Activated CD4-positive, alpha-beta T cell treated with anti-CD3 and anti-CD28 coated beads for 36 hours (primary cell): Measurements from ENCODE around the gene PXMP2. TPM values are rescaled to one million over a fixed set of nuclear protein-coding genes. Genes with fewer than 3 reads are reported as not detected.

Experiments
- ATAC-seq: fragments of 200-7000 bp; cut with Tn5 transposase; one replicate; pipeline ENCODE4 v1.10.0; 2021; ENCODE audit warnings: mild to moderate bottlenecking, moderate library complexity
- CTCF ChIA-PET: fragments of 350-600 bp; sonication (Branson Sonifier 250); formaldehyde crosslinking; loops from one replicate; lab custom pipeline; 2021; ENCODE audit warnings: antibody characterized with exemption; lab: Charles Lee
- POLR2A ChIA-PET: fragments of 350-600 bp; sonication (Branson Sonifier 250); formaldehyde crosslinking; loops from one replicate; lab custom pipeline; 2021; ENCODE audit warnings: antibody characterized with exemption, inconsistent platforms; lab: Charles Lee
- DNase-seq: peaks from one replicate; pipeline ENCODE4 v3.0.0-alpha.2; 2020
- H3K27ac Mint-ChIP-seq: one replicate; pipeline ENCODE4 v1.8.0; 2021; ENCODE audit warnings: mixed read lengths
- H3K27me3 Mint-ChIP-seq: one replicate; pipeline ENCODE4 v1.8.0; 2021; ENCODE audit warnings: mixed read lengths
- H3K36me3 Mint-ChIP-seq: one replicate; pipeline ENCODE4 v1.8.0; 2021; ENCODE audit warnings: low read depth, mixed read lengths
- H3K4me1 Mint-ChIP-seq: one replicate; pipeline ENCODE4 v1.8.0; 2021; ENCODE audit warnings: mixed read lengths
- H3K4me3 Mint-ChIP-seq: one replicate; pipeline ENCODE4 v1.8.0; 2021; ENCODE audit warnings: mild to moderate bottlenecking, moderate library complexity, mixed read lengths
- H3K9me3 Mint-ChIP-seq: one replicate; pipeline ENCODE4 v1.8.0; 2021; ENCODE audit warnings: low read depth, mixed read lengths
- intact Hi-C, 2 experiments: fragments of 100-400 bp; cut with DNase I in 1 of 2; cut with micrococcal nuclease in 1 of 2; formaldehyde crosslinking; loops; one replicate each; pipeline versions ENCODE4 v1.14.2 to v1.15.1; 2022 to 2024; cut with DNase I, micrococcal nuclease
- total RNA-seq, 2 experiments: library from RNA; stranded (reverse); gene quantifications; one replicate each; pipeline ENCODE4 v1.2.3, GENCODE V29; 2021

PXMP2 gene
- total RNA-seq, 2 experiments from 2014 or later = 12.2 to 14.3 TPM

DNA sequence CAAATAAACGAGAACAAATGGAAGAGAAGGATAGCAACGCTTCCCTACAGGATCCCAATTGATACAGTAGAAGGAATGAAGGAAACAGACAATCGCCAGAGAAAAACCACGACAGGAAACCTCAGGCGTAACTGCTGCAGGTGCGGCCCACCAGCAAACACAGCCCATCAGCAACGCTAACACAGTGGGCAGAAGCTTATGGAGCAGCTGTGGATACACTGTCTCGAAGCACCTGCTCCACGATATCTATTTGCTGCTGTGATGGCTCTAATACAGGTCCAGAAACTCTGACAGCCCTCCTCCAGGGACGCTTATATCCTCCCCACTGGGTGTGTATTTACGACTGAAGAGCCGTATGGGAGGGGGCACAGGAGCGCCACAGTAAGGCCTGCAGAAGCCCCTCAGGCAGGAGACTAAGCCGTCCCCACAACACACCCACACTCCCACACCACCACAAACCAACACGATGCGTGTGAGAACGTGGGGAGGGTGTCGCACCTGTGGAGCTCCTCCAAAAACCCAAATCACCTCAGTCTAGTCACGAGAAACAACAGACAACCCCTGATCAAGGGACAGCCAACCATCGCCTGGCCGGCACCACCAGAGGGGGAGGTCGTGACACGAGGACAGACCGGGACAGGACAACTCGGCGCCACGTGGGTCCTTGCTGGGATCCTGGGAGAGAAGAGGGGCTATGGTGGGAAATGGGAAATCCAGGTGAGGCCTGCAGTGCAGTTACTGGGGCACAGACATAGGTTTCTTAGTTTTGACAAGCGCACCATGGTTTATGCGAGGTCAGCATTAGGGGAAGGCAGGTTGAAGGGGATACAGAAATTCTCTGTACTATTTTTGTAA, 24.3 kb upstream of the PXMP2 start:
- CTCF ChIA-PET = interaction anchor here (1.2 kb wide), 1 partner anchor 48 kb away, joined by 3 read pairs; no protein-coding TSS in a partner anchor
- intact Hi-C loops = no loop called here
- Mint-ChIP-seq H3K36me3 (peaks cover 77% of the 10 kb centered on the region), H3K9me3 (no peaks in the 10 kb centered on the region), H3K27me3 (no peaks in the 10 kb centered on the region), H3K4me1 (peaks cover 10% of the 10 kb centered on the region), H3K4me3 (no peak overlapping the region), H3K27ac (no peak overlapping the region)
- POLR2A ChIA-PET = interaction anchor here (0.6 to 0.7 kb wide), 2 partner anchors 143 to 479 kb away, joined by 4 read pairs; no protein-coding TSS in a partner anchor
- ATAC-seq = no peak
- DNase-seq = no peak

DNA sequence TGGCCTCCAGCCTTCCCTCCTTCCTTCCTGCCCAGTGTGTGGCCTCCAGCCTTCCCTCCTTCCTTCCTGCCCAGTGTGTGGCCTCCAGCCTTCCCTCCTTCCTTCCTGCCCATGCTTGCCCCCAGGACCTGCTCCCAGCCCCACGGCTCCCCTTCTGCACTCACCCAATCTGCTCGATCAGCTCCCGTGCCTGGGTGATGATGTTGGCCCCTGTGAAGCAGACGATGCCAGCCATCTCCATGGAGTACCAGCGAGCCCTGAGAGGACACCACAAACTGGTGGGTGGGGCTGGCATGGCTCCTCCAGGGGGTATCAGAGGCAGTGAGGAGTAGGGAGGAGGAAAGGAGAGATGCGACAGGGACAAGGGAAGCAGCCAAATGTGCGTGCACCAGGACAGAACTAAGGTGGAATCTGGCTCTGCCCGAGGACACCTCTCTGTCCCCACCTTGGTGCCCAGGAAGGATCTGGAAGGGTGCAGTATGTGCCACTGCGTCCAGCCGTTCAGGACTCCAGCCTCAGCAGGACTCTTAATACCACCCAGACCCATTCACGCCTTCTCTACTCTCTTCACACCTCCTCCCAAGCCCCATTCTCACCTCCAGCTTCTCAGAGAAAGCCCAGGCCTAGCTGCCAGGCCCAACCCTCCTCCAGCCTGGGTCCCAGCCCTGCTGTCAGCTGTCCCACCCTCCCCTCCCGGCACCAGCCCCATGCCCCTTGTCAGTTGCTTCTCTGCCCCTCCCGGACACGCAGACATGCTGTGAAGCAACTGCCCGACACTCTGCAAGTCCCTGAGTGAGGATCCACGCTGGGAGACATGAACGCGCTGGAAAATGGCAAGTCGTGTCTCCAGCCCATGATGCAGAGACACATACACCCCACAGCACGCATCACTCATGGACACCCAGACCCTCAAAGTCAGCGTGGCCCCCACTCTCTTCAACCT, 22.9 kb upstream of the PXMP2 start:
- ChIA-PET CTCF (interaction anchor here (1.2 kb wide), 1 partner anchor 50 kb away, joined by 3 read pairs; no protein-coding TSS in a partner anchor), POLR2A (interaction anchor here (0.7 kb wide), 2 partner anchors 78 to 145 kb away, joined by 3 to 4 read pairs; no protein-coding TSS in a partner anchor)
- intact Hi-C loops = no loop called here
- Mint-ChIP-seq H3K27me3 (no peaks in the 10 kb centered on the region), H3K4me1 (peaks cover 10% of the 10 kb centered on the region), H3K27ac (no peak overlapping the region), H3K4me3 (no peak overlapping the region), H3K36me3 (peaks cover 77% of the 10 kb centered on the region), H3K9me3 (no peaks in the 10 kb centered on the region)
- ATAC-seq (no peak), DNase-seq (no peak)

DNA sequence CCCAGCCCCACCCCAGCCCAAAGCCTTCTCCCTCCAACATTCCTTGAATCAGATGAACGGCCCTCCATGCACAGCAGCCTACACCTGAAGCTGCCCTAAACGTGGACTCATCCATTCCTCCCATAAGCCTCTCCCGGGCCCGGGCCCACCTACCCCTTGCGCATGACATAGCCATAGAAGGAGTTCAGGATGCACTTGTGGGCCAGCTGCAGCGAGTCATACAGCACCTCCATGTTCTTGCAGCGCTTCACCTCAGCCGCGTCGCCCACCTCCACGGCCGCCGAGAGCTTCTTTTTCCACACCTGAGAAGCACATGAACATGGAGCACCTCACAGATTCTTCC, 22.3 kb upstream of the PXMP2 start:
- ATAC-seq = no peak
- DNase-seq = no peak
- Mint-ChIP-seq H3K9me3 (no peaks in the 10 kb centered on the region), H3K4me1 (peaks cover 10% of the 10 kb centered on the region), H3K27ac (no peak overlapping the region), H3K27me3 (no peaks in the 10 kb centered on the region), H3K4me3 (no peak overlapping the region), H3K36me3 (peaks cover 77% of the 10 kb centered on the region)
- ChIA-PET CTCF (no interaction called here), POLR2A (interaction anchor here (0.5 to 0.7 kb wide), 2 partner anchors 27 to 78 kb away, joined by 3 read pairs; no protein-coding TSS in a partner anchor)
- intact Hi-C loops = no loop called here

- Mint-ChIP-seq H3K36me3 (peaks cover 76% of the 10 kb centered on the region), H3K27ac (no peak overlapping the region), H3K4me1 (peaks cover 10% of the 10 kb centered on the region), H3K27me3 (no peaks in the 10 kb centered on the region), H3K9me3 (no peaks in the 10 kb centered on the region), H3K4me3 (no peak overlapping the region)
- ChIA-PET CTCF (no interaction called here), POLR2A (interaction anchor here (0.5 kb wide), 1 partner anchor 26 kb away, joined by 3 read pairs; no protein-coding TSS in a partner anchor)
- intact Hi-C loops = no loop called here
- ATAC-seq (no peak), DNase-seq (no peak)
These were observed 21.6 kb upstream of the PXMP2 start for GRCh38 chr12:132665794-132666193.

GRCh38 chr12:132668191-132669088, 18.9 kb upstream of the PXMP2 start:
- CTCF ChIA-PET = interaction anchor here (0.6 kb wide), 1 partner anchor 18 kb away, joined by 4 read pairs; no protein-coding TSS in a partner anchor
- Mint-ChIP-seq H3K9me3 (no peaks in the 10 kb centered on the region), H3K36me3 (peaks cover 62% of the 10 kb centered on the region)

GRCh38 chr12:132669166-132669879, 18.1 kb upstream of the PXMP2 start:
- Mint-ChIP-seq H3K4me1 (no peaks in the 10 kb centered on the region), H3K36me3 (peaks cover 67% of the 10 kb centered on the region), H3K27ac (no peak overlapping the region), H3K27me3 (no peaks in the 10 kb centered on the region), H3K9me3 (no peaks in the 10 kb centered on the region), H3K4me3 (no peak overlapping the region)
- ChIA-PET CTCF (no interaction called here), POLR2A (interaction anchor here (0.7 kb wide), 1 partner anchor 18 kb away, joined by 6 read pairs; no protein-coding TSS in a partner anchor)
- ATAC-seq (no peak), DNase-seq (no peak)
- intact Hi-C loops = no loop called here

More at GRCh38 chr12:132668191-132669088, 18.9 kb upstream of the PXMP2 start:
- Mint-ChIP-seq H3K27me3 (no peaks in the 10 kb centered on the region), H3K4me1 (no peaks in the 10 kb centered on the region), H3K4me3 (no peak overlapping the region), H3K27ac (no peak overlapping the region)
- no peak for ATAC-seq
- POLR2A ChIA-PET = no interaction called here
- intact Hi-C loops = no loop called here
- no peak for DNase-seq

- H3K4me1 Mint-ChIP-seq = no peaks in the 10 kb centered on the region
- POLR2A ChIA-PET = no interaction called here
- CTCF ChIA-PET = no interaction called here
- intact Hi-C loops = no loop called here
- H3K27ac Mint-ChIP-seq = peak overlapping the region; percentile 25
- no peaks in the 10 kb centered on the region for H3K27me3 Mint-ChIP-seq
- no peak overlapping the region for H3K4me3 Mint-ChIP-seq
- H3K9me3 Mint-ChIP-seq = no peaks in the 10 kb centered on the region
- peaks cover 63% of the 10 kb centered on the region for H3K36me3 Mint-ChIP-seq
- ATAC-seq = no peak
- DNase-seq = no peak
These were observed 15.3 kb upstream of the PXMP2 start for GRCh38 chr12:132672116-132672515.

DNA sequence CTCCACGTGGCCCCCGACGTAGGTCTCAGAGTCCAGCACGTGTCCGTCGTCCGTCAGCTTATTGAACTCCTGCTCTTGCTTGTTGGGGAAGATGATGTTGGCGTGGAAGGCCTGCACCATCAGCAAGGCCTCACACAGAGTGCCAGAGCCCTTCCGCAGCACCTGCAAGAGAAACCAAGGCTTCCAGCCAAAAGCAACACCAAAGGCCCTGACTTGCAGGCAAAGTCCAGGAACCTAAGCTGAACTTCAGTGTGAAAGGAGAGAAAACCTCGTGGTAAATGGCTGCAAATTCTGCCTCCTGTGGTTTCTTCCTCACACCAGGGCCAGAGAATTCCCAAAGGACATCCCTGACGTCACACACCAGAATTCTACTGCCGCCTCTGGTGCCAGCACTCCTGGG, 14.7 kb upstream of the PXMP2 start:
- POLR2A ChIA-PET = no interaction called here
- H3K4me3 Mint-ChIP-seq = no peak overlapping the region
- no peaks in the 10 kb centered on the region for H3K27me3 Mint-ChIP-seq
- CTCF ChIA-PET = no interaction called here
- peaks cover 63% of the 10 kb centered on the region for H3K36me3 Mint-ChIP-seq
- no peaks in the 10 kb centered on the region for H3K4me1 Mint-ChIP-seq
- DNase-seq = no peak
- H3K27ac Mint-ChIP-seq = no peak overlapping the region
- intact Hi-C loops = no loop called here
- ATAC-seq = no peak
- H3K9me3 Mint-ChIP-seq = no peaks in the 10 kb centered on the region

- no peaks in the 10 kb centered on the region for H3K4me1 Mint-ChIP-seq
- ChIA-PET POLR2A (no interaction called here), CTCF (no interaction called here)
- no peak for DNase-seq
- H3K36me3 Mint-ChIP-seq = peaks cover 55% of the 10 kb centered on the region
- no peak overlapping the region for H3K27ac Mint-ChIP-seq
- intact Hi-C loops = no loop called here
- ATAC-seq = no peak
- H3K4me3 Mint-ChIP-seq = no peak overlapping the region
- no peaks in the 10 kb centered on the region for H3K27me3 Mint-ChIP-seq
- H3K9me3 Mint-ChIP-seq = no peaks in the 10 kb centered on the region
These were observed 13.9 kb upstream of the PXMP2 start for GRCh38 chr12:132673288-132674179.
